Mucosa of stomach (tissue), 1 donor: Measurements from ENCODE around the gene FLACC1.

Source experiments
- H3K27me3 ChIP-seq: one replicate; pipeline ENCODE4 v1.7.0; 2013; ENCODE audit warnings: mild to moderate bottlenecking, low read length; ENCODE audit not compliant: control insufficient read depth, insufficient read depth
- H3K36me3 ChIP-seq: one replicate; pipeline ENCODE4 v1.7.0; 2013; ENCODE audit warnings: low read length; ENCODE audit not compliant: control insufficient read depth, insufficient read depth
- H3K4me1 ChIP-seq: one replicate; pipeline ENCODE4 v1.7.0; 2013; ENCODE audit warnings: mild to moderate bottlenecking, low read length; ENCODE audit not compliant: control insufficient read depth, insufficient read depth
- H3K4me3 ChIP-seq: one replicate; pipeline ENCODE4 v1.7.0; 2013; ENCODE audit warnings: low read length
- H3K9ac ChIP-seq: one replicate; pipeline ENCODE4 v1.7.0; 2013; ENCODE audit warnings: mild to moderate bottlenecking, low read length, moderate library complexity
- H3K9me3 ChIP-seq: one replicate; pipeline ENCODE4 v1.7.0; 2013; ENCODE audit warnings: mild to moderate bottlenecking, low read length, moderate library complexity; ENCODE audit not compliant: control insufficient read depth
- donor health status: Pancreatic carcinoma.

The FLACC1 gene

GRCh38 chr2:201357221-201357620, at the start of gene FLACC1:
TSS of gene FLACC1 (minus strand) at chr2:201357345. CDS start at chr2:201351404, 5,941 bp downstream.
- Histone ChIP-seq H3K9me3 (no peaks in the 10 kb centered on the region), H3K4me1 (no peaks in the 10 kb centered on the region), H3K36me3 (no peaks in the 10 kb centered on the region), H3K9ac (no peak within 1 kb of the TSS), H3K27me3 (no peaks in the 10 kb centered on the region), H3K4me3 (no peak within 1 kb of the TSS)

DNA sequence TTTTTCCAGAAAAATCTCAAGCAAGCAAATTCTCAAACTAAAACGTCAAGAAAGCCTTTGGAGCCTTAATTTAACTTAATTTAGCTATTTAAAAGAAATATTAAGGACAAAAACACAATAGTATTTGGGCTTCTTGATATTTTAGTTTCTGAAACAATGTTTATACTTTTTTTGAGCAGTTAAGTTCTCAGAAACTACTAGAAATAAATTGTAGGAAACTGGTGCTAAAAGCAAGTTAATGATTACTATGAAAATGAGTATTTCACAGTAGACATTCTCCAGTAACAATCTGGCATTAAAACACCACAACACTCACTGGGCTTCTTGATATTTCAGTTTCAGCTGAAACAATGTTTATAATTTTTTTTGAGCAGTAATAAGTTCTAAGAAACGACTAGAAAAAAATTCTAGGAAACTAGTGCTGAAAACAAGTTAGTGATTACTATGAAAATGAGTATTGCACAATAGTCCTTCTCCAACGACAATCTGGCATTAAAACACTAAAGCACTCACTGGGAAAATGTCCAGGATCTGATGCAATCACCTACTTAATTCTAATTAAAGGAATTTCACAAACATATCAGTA, 49.0 kb upstream of the FLACC1 start:
- peaks cover 13% of the 10 kb centered on the region for H3K4me1 ChIP-seq
- no peaks in the 10 kb centered on the region for H3K36me3 ChIP-seq
- no peaks in the 10 kb centered on the region for H3K9me3 ChIP-seq
- no peaks in the 10 kb centered on the region for H3K27me3 ChIP-seq
- H3K9ac ChIP-seq: no peak overlapping the region
- no peak overlapping the region for H3K4me3 ChIP-seq

GRCh38 chr2:201404699-201405280, 47.6 kb upstream of the FLACC1 start:
- Histone ChIP-seq H3K36me3 (no peaks in the 10 kb centered on the region), H3K9me3 (no peaks in the 10 kb centered on the region), H3K4me3 (no peak overlapping the region), H3K9ac (no peak overlapping the region), H3K27me3 (no peaks in the 10 kb centered on the region), H3K4me1 (peaks cover 13% of the 10 kb centered on the region)

DNA sequence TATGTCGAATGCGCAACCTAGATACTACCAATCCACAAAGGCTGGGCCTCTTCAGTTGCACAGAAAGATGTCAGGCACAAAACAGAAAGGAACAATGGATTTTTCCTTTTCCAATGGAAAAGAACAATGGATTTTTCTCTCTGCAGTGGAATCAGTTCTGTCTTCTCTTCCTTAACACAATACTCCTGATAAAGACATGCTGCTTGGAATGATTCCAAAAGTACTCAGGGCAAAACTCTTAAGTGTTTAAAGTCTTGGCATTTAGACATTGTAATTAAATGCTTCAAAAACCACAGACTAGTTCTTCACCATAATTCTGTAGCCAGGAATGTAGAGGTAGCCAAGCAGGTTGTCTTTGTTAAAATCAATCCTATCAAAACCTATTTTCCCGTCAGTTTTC, 46.7 kb upstream of the FLACC1 start:
- H3K4me3 ChIP-seq: no peak overlapping the region
- no peaks in the 10 kb centered on the region for H3K9me3 ChIP-seq
- H3K27me3 ChIP-seq: no peaks in the 10 kb centered on the region
- no peak overlapping the region for H3K9ac ChIP-seq
- peaks cover 13% of the 10 kb centered on the region for H3K4me1 ChIP-seq
- no peaks in the 10 kb centered on the region for H3K36me3 ChIP-seq

- peaks cover 13% of the 10 kb centered on the region for H3K4me1 ChIP-seq
- H3K4me3 ChIP-seq: no peak overlapping the region
- H3K27me3 ChIP-seq: no peaks in the 10 kb centered on the region
- H3K36me3 ChIP-seq: no peaks in the 10 kb centered on the region
- no peak overlapping the region for H3K9ac ChIP-seq
- no peaks in the 10 kb centered on the region for H3K9me3 ChIP-seq
These were observed 45.8 kb upstream of the FLACC1 start for GRCh38 chr2:201402651-201403562.

- H3K4me1 ChIP-seq: peaks cover 11% of the 10 kb centered on the region
- H3K36me3 ChIP-seq: no peaks in the 10 kb centered on the region
- no peaks in the 10 kb centered on the region for H3K9me3 ChIP-seq
- no peaks in the 10 kb centered on the region for H3K27me3 ChIP-seq
- H3K4me3 ChIP-seq: no peak overlapping the region
- H3K9ac ChIP-seq: no peak overlapping the region
These were observed 44.7 kb upstream of the FLACC1 start for GRCh38 chr2:201401815-201402214.

- Histone ChIP-seq H3K9ac (no peak overlapping the region), H3K27me3 (no peaks in the 10 kb centered on the region), H3K36me3 (peaks cover 3% of the 10 kb centered on the region), H3K4me1 (no peaks in the 10 kb centered on the region), H3K9me3 (no peaks in the 10 kb centered on the region), H3K4me3 (no peak overlapping the region)
These were observed 39.5 kb upstream of the FLACC1 start for GRCh38 chr2:201396595-201396994.

- H3K9me3 ChIP-seq: no peaks in the 10 kb centered on the region
- no peak overlapping the region for H3K4me3 ChIP-seq
- peaks cover 11% of the 10 kb centered on the region for H3K4me1 ChIP-seq
- no peak overlapping the region for H3K9ac ChIP-seq
- no peaks in the 10 kb centered on the region for H3K27me3 ChIP-seq
- H3K36me3 ChIP-seq: peaks cover 7% of the 10 kb centered on the region
These were observed 26.0 kb upstream of the FLACC1 start for GRCh38 chr2:201383136-201383535.

DNA sequence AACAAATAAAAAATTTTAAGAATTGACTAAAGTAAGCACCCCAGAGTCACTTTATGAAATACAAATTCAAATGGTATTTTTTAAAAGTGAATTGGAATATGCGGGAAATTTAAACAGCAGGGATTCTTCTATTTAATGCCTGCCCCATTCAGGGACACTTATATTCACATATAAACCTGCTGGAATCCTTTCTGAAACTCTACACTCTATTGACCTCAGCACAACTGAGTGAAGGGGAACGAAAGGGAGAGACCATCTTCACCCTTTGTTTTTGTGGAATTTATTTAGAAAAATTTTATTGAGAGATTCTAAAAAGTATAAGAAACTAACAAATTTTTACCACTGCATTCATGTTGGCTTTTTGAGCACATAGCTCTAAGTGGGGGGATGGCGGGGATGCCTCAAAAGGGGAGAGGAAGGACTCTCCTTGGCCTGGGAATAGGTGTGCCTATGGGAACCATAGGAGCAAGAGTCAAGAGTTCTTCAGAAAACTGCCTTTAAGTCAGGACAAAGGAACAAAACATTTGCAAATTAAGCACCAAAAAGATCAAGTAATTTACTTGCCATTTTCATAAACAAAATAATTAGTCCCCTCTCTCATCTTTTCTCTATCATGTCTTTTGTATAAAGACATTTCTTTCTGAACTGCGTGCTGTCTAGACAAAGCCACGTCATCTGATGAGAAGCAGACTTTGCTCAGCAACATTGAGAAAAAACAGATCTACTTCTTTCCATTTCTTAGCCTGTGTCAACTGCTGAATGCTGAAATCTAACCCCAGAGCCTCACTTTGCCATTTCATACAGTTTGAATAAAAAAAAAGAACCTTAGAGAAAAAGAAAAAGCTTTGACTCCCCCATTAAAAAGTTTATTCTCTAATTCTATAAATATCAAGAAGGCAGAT, 21.6 kb upstream of the FLACC1 start:
- H3K9ac ChIP-seq: no peak overlapping the region
- H3K4me1 ChIP-seq: peaks cover 8% of the 10 kb centered on the region
- H3K4me3 ChIP-seq: no peak overlapping the region
- no peaks in the 10 kb centered on the region for H3K27me3 ChIP-seq
- H3K9me3 ChIP-seq: no peaks in the 10 kb centered on the region
- peaks cover 7% of the 10 kb centered on the region for H3K36me3 ChIP-seq

- no peaks in the 10 kb centered on the region for H3K4me1 ChIP-seq
- H3K9me3 ChIP-seq: no peaks in the 10 kb centered on the region
- H3K36me3 ChIP-seq: peaks cover 7% of the 10 kb centered on the region
- H3K4me3 ChIP-seq: no peak overlapping the region
- no peaks in the 10 kb centered on the region for H3K27me3 ChIP-seq
- H3K9ac ChIP-seq: no peak overlapping the region
These were observed 20.1 kb upstream of the FLACC1 start for GRCh38 chr2:201377218-201377617.

GRCh38 chr2:201369775-201370174, 12.6 kb upstream of the FLACC1 start:
- H3K9ac ChIP-seq: no peak overlapping the region

More at GRCh38 chr2:201369775-201370174, 12.6 kb upstream of the FLACC1 start:
- no peaks in the 10 kb centered on the region for H3K4me1 ChIP-seq
- no peaks in the 10 kb centered on the region for H3K27me3 ChIP-seq
- no peaks in the 10 kb centered on the region for H3K36me3 ChIP-seq
- H3K9me3 ChIP-seq: no peaks in the 10 kb centered on the region
- H3K4me3 ChIP-seq: no peak overlapping the region
